GM19043 (cell line): ENCODE measurements around the gene DNAH9.
"Not testable (repeated sequence)": the region's sequence is repeated elsewhere in the genome, so short reads cannot be mapped to it uniquely, and the experiment has no call there.

ENCODE experiments used
- ATAC-seq: cut with Tn5 transposase; IDR thresholded peaks from one replicate; pipeline ENCODE4 v1.9.1; 2021; ENCODE audit warnings: low read depth; ENCODE audit not compliant: unreplicated experiment

Gene DNAH9

DNA sequence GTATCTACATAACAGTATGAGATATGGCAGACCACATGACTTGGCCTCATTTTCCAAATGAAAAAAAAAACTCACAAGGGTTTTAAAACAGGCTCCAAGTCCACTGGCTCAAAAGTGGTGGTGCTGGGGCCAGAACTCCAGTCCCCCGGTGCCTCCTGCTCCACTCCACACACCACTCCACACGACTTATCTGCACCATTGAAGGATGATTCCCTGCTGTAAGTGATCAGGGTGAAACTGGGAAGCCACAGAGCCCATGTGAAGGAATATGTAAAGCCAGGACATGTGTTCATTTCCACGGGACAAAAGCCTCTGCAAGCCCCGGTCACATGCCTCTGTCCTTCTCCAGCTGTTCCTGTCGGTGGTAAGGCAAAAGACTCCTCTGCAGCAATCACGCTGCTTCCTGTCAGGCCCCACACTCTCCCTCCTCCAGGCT is 301.8 kb downstream of the DNAH9 start:
- ATAC-seq, result no peak

DNA sequence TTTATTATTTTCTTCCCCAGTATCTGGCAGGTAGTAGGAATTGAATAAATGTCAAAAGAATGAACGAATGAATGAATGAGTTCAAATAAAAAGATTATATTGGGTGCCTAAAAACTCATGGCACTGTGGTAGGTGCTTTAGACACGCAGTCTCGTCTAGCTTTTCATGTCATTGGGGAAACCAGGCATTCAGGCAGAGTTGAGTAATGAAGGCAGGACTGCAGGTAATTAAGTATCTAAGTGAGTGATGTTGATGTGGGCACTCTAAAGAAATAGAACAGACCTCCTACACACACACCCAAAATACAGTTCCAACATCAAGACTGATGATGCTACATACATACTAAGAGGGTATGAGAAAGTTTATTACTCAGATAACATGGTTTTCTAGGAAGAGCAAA is 302.4 kb downstream of the DNAH9 start:
- no peak for ATAC-seq

DNA sequence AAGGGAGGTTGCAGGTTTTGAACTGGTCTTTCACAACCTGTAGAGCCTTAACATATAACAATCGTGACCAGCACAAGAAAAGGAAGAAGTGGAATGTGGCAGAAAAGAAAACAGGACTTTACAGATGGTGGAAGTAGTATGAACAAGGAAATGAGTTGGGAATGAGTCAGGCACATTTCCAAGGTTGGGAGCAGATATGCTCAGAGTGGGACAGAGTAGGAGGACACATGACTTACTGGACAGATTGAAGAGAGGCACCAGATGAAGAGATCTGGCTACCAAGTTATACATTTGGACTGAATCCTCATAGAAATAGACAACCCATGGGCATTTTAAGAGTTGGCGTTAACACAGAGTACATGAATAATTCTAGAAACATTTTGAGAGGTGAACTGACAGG is 303.7 kb downstream of the DNAH9 start:
- ATAC-seq, result no peak

DNA sequence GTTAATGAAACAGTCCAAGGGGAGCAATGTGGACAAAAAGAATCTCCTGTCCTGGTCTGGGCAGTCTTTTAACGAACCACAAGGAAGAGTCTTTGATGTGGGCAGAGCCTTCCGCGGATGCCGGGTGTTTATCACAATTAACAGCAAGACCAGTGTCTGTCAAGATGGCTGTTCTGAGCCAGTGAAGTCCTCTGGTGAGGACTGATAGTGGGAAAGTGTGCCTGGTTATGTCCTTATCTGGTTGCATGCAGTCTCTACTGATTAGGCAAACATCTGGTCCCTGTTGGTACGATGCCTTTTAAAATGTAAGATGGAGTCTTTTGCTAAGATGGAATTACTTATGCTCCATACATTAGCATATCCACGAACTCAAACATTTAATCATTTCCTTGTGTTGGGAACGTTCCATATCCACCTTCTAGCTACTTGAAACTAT is 310.5 kb downstream of the DNAH9 start:
- ATAC-seq, result no peak

DNA sequence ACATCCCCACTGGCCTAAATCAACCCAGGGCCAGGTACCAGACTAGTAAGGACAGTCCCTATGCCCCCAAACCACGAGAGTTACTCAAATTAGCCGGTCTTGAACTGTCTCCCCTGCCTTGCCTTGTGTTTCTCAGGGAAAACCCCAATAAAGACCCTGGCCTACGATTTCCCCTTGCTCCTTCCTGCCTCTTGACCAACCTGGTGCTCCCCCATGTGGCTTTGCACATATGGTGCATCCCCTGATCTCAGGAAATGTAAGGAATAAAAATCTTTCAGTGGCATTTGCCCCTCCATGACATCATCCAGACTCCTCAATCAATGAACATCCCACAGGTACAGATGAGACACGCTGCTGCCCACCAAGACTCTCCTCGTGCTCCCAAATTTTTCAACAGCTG is 311.1 kb downstream of the DNAH9 start:
- ATAC-seq, result no peak

DNA sequence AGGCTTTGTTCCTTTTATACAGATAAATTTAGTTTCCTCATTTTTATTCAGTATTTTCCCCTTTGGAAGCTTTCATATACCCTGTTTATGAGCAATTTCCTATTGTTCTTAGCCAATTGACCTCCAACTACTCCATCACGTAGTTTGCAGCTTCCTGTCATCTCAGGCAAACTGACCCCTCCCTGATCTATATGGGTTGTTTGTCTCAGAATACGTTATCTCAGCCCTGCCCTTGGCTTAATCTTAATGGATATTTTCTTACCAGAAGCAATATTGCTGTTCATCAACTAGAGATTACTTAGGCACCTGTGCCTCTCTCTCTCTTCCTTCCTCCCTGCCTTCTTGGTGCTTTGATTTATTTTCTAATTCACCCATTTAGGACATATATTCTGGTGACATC is 317.8 kb downstream of the DNAH9 start:
- no peak for ATAC-seq

DNA sequence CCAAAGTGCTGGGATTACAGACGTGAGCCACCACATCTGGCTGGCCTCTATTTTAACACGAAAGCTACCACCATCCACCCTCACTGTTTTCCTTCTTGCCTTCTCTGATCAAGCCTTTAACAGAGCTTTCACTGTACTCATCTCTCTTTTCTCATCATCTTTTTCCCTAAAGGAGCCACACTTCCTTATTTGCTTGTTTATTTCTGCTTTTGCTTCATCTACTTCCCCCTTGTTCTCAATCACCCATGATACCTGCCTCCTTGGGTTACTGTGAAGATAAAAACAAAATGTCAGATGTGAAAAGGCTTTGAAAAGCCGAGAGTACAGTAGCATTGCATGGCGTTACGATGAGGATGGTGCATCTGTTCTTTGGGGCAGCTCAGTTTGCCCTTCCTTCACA is 319.1 kb downstream of the DNAH9 start:
- ATAC-seq, result no peak

DNA sequence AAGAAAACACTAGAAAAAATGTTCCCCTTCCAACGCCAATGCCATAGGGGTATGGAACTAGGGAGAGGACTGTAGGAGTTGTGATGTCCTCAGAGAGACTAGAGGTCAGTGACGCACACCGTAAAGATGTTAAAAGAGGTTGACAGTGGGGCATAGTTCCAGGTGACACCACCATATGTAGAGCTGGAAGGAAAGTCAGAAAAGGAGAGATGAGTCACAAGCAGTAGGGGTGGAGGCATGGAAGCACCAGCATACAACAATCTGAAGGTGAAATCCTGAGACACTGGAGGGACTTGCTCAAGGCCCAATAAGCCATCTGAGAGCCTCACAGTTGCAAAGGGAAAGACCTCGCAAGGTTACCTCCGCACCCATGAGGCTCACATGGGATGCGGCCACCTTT is 323.0 kb downstream of the DNAH9 start:
- no peak for ATAC-seq

DNA sequence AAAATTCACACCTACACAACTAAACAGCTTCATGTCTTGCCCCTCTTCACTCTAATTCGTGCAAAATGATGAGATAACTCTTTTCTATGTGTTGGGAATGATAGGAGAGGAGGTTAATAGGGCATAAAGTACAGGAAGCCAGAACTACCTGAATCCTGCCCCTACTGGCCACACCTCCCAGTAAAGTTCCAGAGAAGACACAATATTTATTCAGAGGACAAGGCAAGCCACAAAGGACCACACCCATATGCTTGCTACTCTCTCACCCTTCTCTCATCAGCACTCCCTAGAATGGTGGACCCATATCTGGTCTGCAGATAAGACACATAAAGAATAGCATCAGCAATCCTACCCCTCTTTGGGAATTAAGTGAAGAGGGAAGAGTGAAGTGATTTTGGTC is 324.4 kb downstream of the DNAH9 start:
- no peak for ATAC-seq

DNA sequence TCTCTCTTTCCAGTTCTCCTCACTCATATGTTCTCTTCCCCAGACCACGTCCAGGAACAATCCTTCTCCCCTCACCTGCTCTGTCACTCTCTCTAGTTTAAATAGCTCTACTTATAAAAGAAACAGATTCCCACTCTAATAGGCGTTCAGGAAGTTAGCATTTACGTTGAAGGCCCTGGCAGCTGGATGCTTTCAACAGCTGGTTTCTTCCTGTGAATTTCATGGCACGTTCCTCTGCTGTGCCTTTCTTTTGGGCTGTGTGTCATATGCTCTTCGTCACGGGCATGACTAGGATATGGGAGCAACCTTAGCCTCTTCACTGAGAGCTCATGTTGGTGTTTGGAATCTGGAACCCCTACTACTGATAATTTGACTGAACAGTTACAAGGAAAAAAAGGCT is 325.8 kb downstream of the DNAH9 start:
- ATAC-seq, result no peak

DNA sequence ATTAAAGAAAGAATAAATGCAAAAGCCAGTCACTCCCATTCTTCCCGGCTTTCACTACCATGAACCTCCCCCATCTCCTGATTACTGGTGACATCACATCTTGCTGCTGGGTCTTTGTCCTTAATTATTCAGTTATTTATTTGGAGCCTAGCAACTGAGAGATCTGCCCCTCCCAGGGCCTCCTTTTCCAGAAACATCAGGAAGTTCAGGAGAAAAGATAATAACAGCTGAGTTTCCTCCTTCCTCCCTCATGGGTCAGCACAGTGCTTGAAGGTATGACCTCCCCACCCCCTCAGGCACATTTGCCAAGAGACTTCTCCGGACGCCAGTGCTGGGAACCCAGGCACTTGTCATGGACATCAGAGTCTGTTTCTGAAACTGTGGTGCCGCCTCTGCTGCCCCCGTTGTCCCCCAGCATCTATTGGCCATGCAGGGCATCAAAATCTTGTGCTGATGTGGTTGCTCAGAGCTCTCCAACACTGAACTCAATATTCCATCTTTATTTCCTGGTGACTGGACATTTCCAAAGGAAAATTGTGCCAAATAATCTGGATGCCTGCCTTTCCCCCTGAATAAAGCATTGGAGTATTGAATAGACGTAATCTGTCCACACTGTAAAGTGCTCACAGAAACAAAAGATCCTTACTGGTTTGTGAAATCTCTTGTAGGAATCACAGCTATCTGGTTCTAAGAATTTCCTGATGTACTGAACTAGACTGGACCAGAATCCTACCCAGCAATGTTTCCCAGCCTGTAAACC is 327.2 kb downstream of the DNAH9 start:
- no peak for ATAC-seq

DNA sequence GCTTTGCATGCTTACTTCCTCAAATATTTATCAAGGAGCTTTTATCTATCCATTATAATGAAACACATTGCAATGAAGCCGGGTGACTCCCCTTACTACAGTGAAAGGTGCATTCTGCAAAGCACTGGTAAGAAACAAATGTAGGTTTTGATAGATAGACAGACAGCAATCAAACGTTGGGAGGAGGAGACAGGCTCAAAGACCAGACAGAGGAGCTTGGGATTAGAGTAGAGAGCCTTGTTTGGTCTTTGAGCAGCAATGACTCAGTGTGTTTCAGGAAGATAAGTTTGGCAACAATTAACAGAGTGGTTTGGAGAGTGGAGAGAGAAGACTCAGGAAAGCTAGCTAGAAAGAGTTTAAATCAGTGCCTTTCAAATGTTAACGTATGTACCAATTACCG is 330.2 kb downstream of the DNAH9 start:
- no peak for ATAC-seq

DNA sequence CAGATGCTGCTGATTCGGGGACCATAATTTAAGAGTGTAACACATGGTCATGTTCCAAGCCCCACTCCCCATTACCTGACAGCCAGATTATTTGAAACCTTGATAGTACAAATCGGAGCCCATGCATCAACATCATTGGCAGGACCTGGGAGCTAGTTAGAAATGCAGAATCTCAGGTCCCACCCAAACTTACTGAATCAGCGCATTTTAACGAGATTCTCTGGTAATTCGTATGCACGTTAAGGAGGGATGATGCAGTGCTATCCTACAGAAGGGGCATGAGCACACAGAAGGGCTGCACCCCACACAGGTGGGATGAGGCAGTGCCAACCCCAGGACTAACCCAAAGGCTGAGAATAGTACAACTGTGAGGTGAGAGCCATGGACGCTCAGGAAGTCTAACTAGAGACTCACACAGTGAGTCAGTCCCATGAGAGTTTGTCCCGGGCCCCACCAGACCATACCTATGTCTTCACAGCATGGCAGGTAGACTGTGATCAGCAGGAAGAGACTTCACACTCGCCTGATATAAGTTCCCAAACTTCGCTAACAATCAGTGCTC is 334.1 kb downstream of the DNAH9 start:
- ATAC-seq, result no peak

DNA sequence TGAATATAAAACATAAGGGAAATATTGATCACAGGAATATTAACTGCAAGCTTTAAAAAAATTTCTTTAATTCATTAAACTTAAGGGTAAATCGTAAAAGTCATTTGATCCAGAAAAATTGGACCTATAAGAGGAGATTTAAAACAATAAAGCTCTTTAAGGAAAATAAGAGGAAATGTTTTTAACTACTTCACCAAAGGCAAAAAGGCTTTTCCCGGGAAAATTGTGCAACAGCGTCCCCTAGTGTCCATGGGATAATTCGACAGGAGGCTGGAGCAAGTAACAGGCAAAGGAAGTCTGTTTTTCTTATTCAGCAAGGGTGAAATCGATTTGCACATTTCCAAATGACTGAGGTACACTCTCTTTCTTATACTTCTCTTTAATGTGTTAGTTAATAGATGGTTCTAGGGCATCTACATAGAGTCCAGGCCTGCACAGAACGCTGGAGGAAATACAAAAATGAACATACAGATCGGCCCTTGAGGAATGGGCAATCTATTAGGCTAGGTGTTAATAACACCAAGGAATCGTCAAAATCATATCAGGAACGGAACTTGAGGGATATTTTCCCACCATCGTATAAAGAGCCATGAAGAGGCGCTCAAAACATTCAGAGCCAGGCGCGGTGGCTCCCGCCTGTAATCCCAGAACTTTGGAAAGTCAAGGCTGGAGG is 337.6 kb downstream of the DNAH9 start:
- no peak for ATAC-seq

DNA sequence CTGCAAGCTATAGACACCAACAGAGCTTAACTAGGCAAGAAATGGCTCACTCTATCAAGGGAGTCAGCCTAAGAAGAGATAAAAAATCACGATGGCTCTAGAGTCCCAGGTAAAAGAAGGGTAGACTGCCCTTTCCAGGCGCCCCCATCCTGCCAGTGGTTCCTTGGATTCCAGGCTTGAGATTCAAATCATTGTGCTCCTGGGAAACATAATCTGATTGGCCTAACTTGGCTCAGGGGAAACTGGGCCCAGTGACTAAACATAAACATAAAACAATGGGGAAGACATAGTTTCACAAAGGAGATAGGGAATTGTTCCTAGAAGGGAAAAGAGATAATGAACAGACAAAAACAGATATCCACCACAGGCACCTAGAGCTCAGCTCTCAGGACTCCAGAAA is 342.6 kb downstream of the DNAH9 start:
- ATAC-seq, result no peak

DNA sequence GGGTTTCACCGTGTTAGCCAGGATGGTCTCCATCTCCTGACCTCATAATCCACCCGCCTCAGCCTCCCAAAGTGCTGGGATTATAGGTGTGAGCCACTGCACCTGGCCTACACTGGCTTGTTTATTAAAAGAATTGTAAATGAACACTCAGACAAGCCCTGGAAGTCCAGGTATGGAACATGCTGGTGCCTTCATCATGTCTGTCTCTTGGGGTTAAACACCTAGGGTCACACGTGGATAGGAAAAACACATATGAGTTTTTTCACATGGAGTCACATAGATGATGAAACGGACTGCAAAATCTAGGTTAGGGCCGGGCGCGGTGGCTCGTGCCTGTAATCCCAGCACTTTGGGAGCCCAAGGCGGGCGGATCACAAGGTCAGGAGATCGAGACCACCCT is 344.8 kb downstream of the DNAH9 start:
- ATAC-seq, result not testable (repeated sequence)

DNA sequence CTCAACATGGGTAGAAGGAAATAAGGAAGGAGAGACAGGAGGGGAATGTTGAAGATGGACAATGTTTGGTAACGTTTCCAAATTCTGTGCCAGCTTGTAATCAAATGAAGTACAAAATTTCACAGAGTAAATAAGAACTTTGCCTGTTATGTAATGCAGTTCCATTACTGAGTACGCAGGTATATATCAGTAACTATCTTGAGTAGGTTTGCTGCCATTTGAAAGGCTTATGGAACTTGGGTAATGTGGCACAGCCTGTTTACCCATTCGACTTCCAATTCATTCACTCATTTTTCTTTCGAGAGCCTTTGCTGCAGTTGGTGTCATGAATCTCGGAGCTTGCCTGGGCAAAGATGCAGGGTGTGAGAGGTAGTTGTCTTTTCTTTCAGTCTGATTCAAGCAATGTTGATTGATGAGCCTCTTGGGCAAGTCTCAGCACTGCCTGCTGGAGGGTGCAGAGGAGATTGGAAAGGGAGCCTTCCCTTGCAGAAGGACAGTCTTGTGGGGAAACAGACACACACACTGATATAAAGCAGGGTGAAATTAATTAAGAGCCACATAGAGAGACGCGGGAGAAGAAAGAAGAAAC is 345.6 kb downstream of the DNAH9 start:
- ATAC-seq, result no peak

DNA sequence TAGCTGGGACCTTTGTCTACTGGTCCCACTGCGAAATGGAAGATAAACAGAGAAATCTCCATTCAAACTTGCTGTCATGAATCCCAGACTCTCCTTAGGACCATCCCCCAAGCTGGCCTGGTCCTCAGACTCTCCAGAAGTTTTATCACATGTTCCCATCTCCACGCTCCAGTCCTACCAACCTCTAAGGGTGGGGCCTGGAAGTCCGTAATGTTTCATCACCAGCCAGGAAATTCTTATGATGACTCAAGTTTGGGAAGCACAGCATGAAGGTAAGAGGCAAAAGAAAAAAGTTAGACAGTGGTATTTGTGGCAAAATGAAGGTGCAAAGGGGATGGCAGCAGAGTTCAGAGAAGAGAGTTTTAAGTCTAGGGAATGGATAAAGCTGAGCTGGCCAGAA is 346.3 kb downstream of the DNAH9 start:
- ATAC-seq, result no peak

DNA sequence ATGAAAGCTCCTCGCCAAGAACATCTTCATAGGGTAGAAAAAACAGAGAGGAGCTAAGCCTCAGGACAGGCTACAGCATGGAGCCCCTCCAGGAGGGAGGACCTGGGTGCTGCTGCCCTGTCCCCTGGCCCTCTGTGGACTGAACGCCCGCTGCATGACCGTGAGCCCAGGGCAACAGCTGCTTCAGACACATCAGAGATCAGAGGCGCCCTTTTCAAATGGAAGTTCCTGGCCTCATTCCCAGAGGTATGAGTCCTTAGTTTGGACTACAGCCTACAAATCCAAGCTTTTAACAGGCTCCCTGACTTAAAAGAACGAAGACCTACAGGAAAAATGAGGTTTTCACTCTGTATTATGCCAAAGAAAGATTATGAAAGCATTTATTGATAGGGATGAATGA is 350.5 kb downstream of the DNAH9 start:
- no peak for ATAC-seq

DNA sequence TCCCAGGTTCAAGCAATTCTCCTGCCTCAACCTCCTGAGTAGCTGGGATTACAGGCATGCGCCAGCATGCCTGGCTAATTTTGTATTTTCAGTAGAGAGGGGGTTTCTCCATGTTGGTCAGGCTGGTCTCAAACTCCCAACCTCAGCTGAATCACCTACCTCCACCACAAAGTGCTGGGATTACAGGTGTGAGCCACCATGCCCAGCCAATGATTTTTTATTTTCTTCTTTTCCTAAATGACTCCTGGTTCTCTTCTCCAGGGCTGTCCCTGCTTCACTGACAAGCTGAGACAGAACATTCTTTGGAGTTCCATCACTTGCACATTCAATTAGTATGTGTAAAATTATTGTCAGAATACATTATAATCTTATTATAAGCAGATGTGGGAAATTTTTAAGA is 351.3 kb downstream of the DNAH9 start:
- ATAC-seq, result not testable (repeated sequence)

DNA sequence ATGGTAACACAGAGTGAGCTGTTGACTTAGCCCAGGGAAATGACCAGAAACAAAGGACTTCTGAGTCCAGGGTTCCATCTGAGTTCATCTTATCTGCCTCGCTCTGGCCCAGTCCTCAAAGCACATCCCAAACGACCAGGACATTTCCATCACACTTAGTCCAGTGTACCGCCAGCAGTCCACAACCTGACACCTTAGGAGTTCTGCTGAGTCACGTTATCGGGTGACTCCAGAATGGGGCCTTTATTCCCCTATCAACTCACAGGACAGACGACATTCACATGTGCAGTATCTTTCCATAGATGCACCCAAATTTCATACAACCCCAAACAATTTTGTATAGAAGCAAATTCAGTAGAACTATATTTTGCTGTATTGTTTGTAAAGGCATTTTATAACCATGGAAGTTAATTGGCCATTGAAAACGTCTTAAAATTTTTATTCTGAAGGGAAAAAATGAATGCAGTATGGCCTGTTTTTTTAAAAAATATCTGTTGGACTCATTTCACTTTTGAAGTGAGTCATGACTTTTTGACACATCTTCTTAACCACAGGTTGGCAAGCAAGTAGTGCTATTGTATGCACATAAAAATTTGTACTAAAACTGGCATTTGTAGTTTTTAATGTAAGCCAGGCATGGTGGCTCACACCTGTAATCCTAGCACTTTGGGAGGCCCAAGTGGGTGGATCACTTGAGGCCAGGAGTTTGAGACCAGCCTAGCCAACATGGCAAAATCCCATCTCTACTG is 352.7 kb downstream of the DNAH9 start:
- no peak for ATAC-seq
